A549 (cell line): ENCODE data around the gene ERH. TPM values are rescaled to one million over a fixed set of nuclear protein-coding genes. Genes with fewer than 3 reads are reported as not detected.

Source experiments
- ATAC-seq, 2 experiments: fragments of 200-7000 bp in 1 of 2; fragments of >200 bp in 1 of 2; cut with Nextera tagmentation in 1 of 2; cut with Tn5 transposase in 1 of 2; 3 replicates each; pipeline versions ENCODE4 v1.8.0 to v1.9.1; 2018 to 2020; ENCODE audit warnings: mild to moderate bottlenecking in 1 of 2, moderate library complexity in 1 of 2
- CTCF ChIA-PET: fragments of 300-600 bp; sonication (Branson Sonifier 250); formaldehyde crosslinking; extraction: SDS; loops from one replicate; lab custom pipeline; 2021; ENCODE audit warnings: antibody characterized with exemption, inconsistent platforms; lab: Yijun Ruan, JAX
- POLR2A ChIA-PET: fragments of 350-600 bp; formaldehyde crosslinking; extraction: SDS; loops from one replicate; lab custom pipeline; 2021; ENCODE audit warnings: antibody characterized with exemption, inconsistent platforms; lab: Yijun Ruan, JAX
- DNase-seq, 2 experiments: peaks; one replicate each; pipeline versions ENCODE4 v3.0.0 to v3.0.0-alpha.2; 2011 to 2016; ENCODE audit warnings: low read depth in 1 of 2, low spot score in 1 of 2
- FAIRE-seq: peaks from 2 replicates; lab custom pipeline; 2011; peaks lifted over from hg19 to GRCh38; lab: Jason Lieb, UNC
- H3K27ac ChIP-seq, 2 experiments: fragments of >200 bp; sonication (Bioruptor Twin); formaldehyde crosslinking; 3 replicates each; pipeline ENCODE4 v1.5.1; 2016 to 2017
- H3K4me1 ChIP-seq: fragments of >200 bp; sonication (Bioruptor Twin); formaldehyde crosslinking; 3 replicates; pipeline ENCODE4 v1.6.1; 2016
- H3K4me2 ChIP-seq: fragments of >200 bp; sonication (Bioruptor Twin); formaldehyde crosslinking; 3 replicates; pipeline ENCODE4 v1.6.1; 2016
- H3K4me3 ChIP-seq: fragments of >200 bp; sonication (Bioruptor Twin); formaldehyde crosslinking; 3 replicates; pipeline ENCODE4 v1.5.1; 2016
- H3K9me3 ChIP-seq: fragments of >200 bp; sonication (Bioruptor Twin); formaldehyde crosslinking; 3 replicates; pipeline ENCODE4 v1.6.1; 2016
- ATOH8 ChIP-seq: fragments of 250-450 bp; sonication (Bioruptor Pico); IDR thresholded peaks from 2 replicates; pipeline ENCODE4 v1.5.0; 2020; ENCODE audit warnings: low read depth, mild to moderate bottlenecking, moderate library complexity
- BCL3 ChIP-seq: fragments of >200 bp; sonication (Bioruptor Twin); formaldehyde crosslinking; IDR thresholded peaks from 3 replicates; pipeline ENCODE4 v1.6.1; 2016
- BHLHE40 ChIP-seq: IDR thresholded peaks from 2 replicates; pipeline ENCODE4 v1.6.1; 2012; ENCODE audit warnings: low read depth, low read length, inconsistent platforms
- CBX8 ChIP-seq: fragments of 200-600 bp; sonication (generic); IDR thresholded peaks from 2 replicates; pipeline ENCODE4 v1.6.1; 2016
- CHD2 ChIP-seq: fragments of 150-350 bp; IDR thresholded peaks from 2 replicates; pipeline ENCODE4 v1.6.1; 2014; ENCODE audit warnings: low read length; ENCODE audit not compliant: partially characterized antibody
- CTCF ChIP-seq: fragments of >200 bp; sonication (Bioruptor Twin); formaldehyde crosslinking; IDR thresholded peaks from 3 replicates; pipeline ENCODE4 v1.5.1; 2016
- EP300 ChIP-seq, 2 experiments: fragments of >200 bp; sonication (Bioruptor Twin); formaldehyde crosslinking; IDR thresholded peaks; 2 replicates in 1 of 2; 3 replicates in 1 of 2; pipeline ENCODE4 v1.6.1; 2016 to 2017
- FOXS1 ChIP-seq: fragments of 250-450 bp; sonication (Bioruptor Pico); IDR thresholded peaks from 2 replicates; pipeline ENCODE4 v1.5.0; 2020; ENCODE audit warnings: mild to moderate bottlenecking, moderate library complexity
- HOXA7 ChIP-seq: fragments of 250-450 bp; sonication (Bioruptor Pico); IDR thresholded peaks from 2 replicates; pipeline ENCODE4 v1.5.0; 2020; ENCODE audit warnings: mild to moderate bottlenecking, moderate library complexity
- HOXB13 ChIP-seq: fragments of 250-450 bp; sonication (Bioruptor Pico); IDR thresholded peaks from 2 replicates; pipeline ENCODE4 v1.5.0; 2020; ENCODE audit warnings: low read depth, mild to moderate bottlenecking, moderate library complexity
- JUN ChIP-seq, 2 experiments: fragments of >200 bp; sonication (Bioruptor Twin); formaldehyde crosslinking; IDR thresholded peaks; 2 replicates in 1 of 2; 3 replicates in 1 of 2; pipeline ENCODE4 v1.6.1; 2016 to 2017
- JUNB ChIP-seq: fragments of >200 bp; sonication (Bioruptor Twin); formaldehyde crosslinking; IDR thresholded peaks from 2 replicates; pipeline ENCODE4 v1.6.1; 2016
- KDM5A ChIP-seq: fragments of 200-600 bp; sonication (generic); IDR thresholded peaks from 2 replicates; pipeline ENCODE4 v1.6.1; 2016; ENCODE audit warnings: antibody characterized with exemption, mild to moderate bottlenecking
- MAFK ChIP-seq: fragments of 450-650 bp; IDR thresholded peaks from 2 replicates; pipeline ENCODE4 v1.6.1; 2014; ENCODE audit not compliant: partially characterized antibody
- MAZ ChIP-seq: fragments of 150-350 bp; IDR thresholded peaks from 2 replicates; pipeline ENCODE4 v1.6.1; 2014; ENCODE audit warnings: antibody characterized with exemption, low read depth, low read length, borderline replicate concordance
- NFE2L2 ChIP-seq: fragments of 150-350 bp; conservative IDR thresholded peaks from 2 replicates; pipeline ENCODE4 v1.6.1; 2014; ENCODE audit warnings: low read length
- POLR2A ChIP-seq: IDR thresholded peaks from 2 replicates; pipeline ENCODE4 v1.6.1; 2012; ENCODE audit warnings: mild to moderate bottlenecking, low read length
- RCOR1 ChIP-seq: fragments of 150-350 bp; IDR thresholded peaks from 2 replicates; pipeline ENCODE4 v1.6.1; 2014; ENCODE audit warnings: antibody characterized with exemption, low read length, low read depth
- REST ChIP-seq: fragments of 200-600 bp; sonication (generic); IDR thresholded peaks from 2 replicates; pipeline ENCODE4 v1.6.1; 2016; ENCODE audit warnings: antibody characterized with exemption, mild to moderate bottlenecking, moderate library complexity
- RNF2 ChIP-seq: fragments of 200-600 bp; sonication (generic); IDR thresholded peaks from 2 replicates; pipeline ENCODE4 v1.6.1; 2016; ENCODE audit warnings: low read depth, mild to moderate bottlenecking, antibody characterized with exemption, moderate library complexity, borderline replicate concordance
- TFCP2L1 ChIP-seq: fragments of 250-450 bp; sonication (Bioruptor Pico); IDR thresholded peaks from 2 replicates; pipeline ENCODE4 v1.5.0; 2021; ENCODE audit warnings: mild to moderate bottlenecking
- TP53 ChIP-seq: fragments of 250-450 bp; sonication (Bioruptor Pico); IDR thresholded peaks from 2 replicates; pipeline ENCODE4 v1.5.0; 2021; ENCODE audit warnings: mild to moderate bottlenecking, moderate library complexity
- USF2 ChIP-seq: fragments of 450-650 bp; IDR thresholded peaks from 2 replicates; pipeline ENCODE4 v1.6.1; 2014; ENCODE audit warnings: antibody characterized with exemption
- ZC3H11A ChIP-seq: fragments of 450-650 bp; IDR thresholded peaks from 2 replicates; pipeline ENCODE4 v1.6.1; 2014; ENCODE audit warnings: antibody characterized with exemption, mild to moderate bottlenecking
- ZFP36 ChIP-seq: fragments of 450-650 bp; IDR thresholded peaks from 2 replicates; pipeline ENCODE4 v1.6.1; 2014; ENCODE audit warnings: borderline replicate concordance; ENCODE audit not compliant: partially characterized antibody
- ZNF302 ChIP-seq: fragments of 250-450 bp; sonication (Bioruptor Pico); IDR thresholded peaks from 2 replicates; pipeline ENCODE4 v1.9.0; 2021; ENCODE audit warnings: inconsistent platforms, mild to moderate bottlenecking, moderate library complexity
- ZSCAN20 ChIP-seq: fragments of 250-450 bp; sonication (Bioruptor Pico); IDR thresholded peaks from 2 replicates; pipeline ENCODE4 v1.8.0; 2022; ENCODE audit warnings: mild to moderate bottlenecking, moderate library complexity
- WGBS: methylation state at CpG from one replicate; pipeline ENCODE4 v1.1.6; 2017; ENCODE audit errors: missing lambda C conversion rate; 5-methylcytosine and 5-hydroxymethylcytosine counted together
- polyA plus RNA-seq, 4 experiments: library from polyadenylated mRNA; depleted of rRNA in 3 of 4; stranded (reverse); fragments of >200 nt; fragmentation: RNase III in 1 of 4; extraction: RNeasy Plus Mini Kit Qiagen cat#74134 plus additional on column Dnase treatment in 1 of 4; gene quantifications; 2 replicates in 3 of 4; 3 replicates in 1 of 4; pipeline ENCODE4 v1.2.3, GENCODE V29; 2011 to 2017

Gene ERH
- polyA plus RNA-seq, 2 of the 4 experiments (the other 2 are of a cell fraction) = 377 to 562 TPM

- Histone ChIP-seq H3K27ac (no peak overlapping the region), H3K4me3 (no peak overlapping the region), H3K4me2 (no peak overlapping the region), H3K4me1 (no peaks in the 10 kb centered on the region), H3K9me3 (no peaks in the 10 kb centered on the region)
- no peak for ATAC-seq
- no peak for TF ChIP-seq JUNB
- TF ChIP-seq KDM5A = no peak
- no peak for TF ChIP-seq CHD2
- no peak for TF ChIP-seq RNF2
- TF ChIP-seq ZFP36 = no peak
- TF ChIP-seq FOXS1 = no peak
- no peak for TF ChIP-seq NFE2L2
- TF ChIP-seq CBX8 = no peak
- TF ChIP-seq MAZ = no peak
- TF ChIP-seq BCL3 = no peak
- no peak for TF ChIP-seq TP53 (CRISPR knock-in tag)
- no peak for TF ChIP-seq ATOH8
- no peak for TF ChIP-seq ZSCAN20 (CRISPR knock-in tag)
- TF ChIP-seq CTCF = no peak
- TF ChIP-seq POLR2A = no peak
- TF ChIP-seq JUN (IDR thresholded peaks at IDR 0.05) = no peak
- TF ChIP-seq HOXA7 (CRISPR knock-in tag) = no peak
- no peak for TF ChIP-seq ZNF302 (CRISPR knock-in tag)
- TF ChIP-seq BHLHE40 = no peak
- 85% methylated on average over 12 of the region's 13 CpGs for WGBS
- ChIA-PET POLR2A (no interaction called here), CTCF (interaction anchor here (0.7 kb wide), 1 partner anchor 9 kb away, joined by 3 read pairs; no protein-coding TSS in a partner anchor)
- no peak for DNase-seq
- no peak for FAIRE-seq
Observed at GRCh38 chr14:69339426-69339825, 58.7 kb downstream of the ERH start.

- CTCF ChIA-PET = interaction anchor here (0.6 to 1.9 kb wide), 9 partner anchors 7 to 208 kb away, joined by 3 to 7 read pairs (median 4); no protein-coding TSS in a partner anchor
- no peaks in the 10 kb centered on the region for H3K9me3 ChIP-seq
- no peaks in the 10 kb centered on the region for H3K4me1 ChIP-seq
- no peak for TF ChIP-seq JUNB
- TF ChIP-seq EP300 (IDR thresholded peaks at IDR 0.05) = no peak
- TF ChIP-seq HOXB13 (CRISPR knock-in tag) = no peak
- TF ChIP-seq FOXS1 = no peak
- 71% methylated on average over 5 of the region's 5 CpGs for WGBS
- FAIRE-seq (no peak), ATAC-seq (no peak), DNase-seq (no peak)
- H3K27ac ChIP-seq = no peak overlapping the region
- POLR2A ChIA-PET = no interaction called here
- no peak overlapping the region for H3K4me2 ChIP-seq
- H3K4me3 ChIP-seq = no peak overlapping the region
Observed at GRCh38 chr14:69337984-69338383, 60.1 kb downstream of the ERH start.

GRCh38 chr14:69335371-69335771, 62.7 kb downstream of the ERH start:
- POLR2A ChIA-PET = no interaction called here
- WGBS = 58% methylated on average over 6 of the region's 6 CpGs
- no peak for FAIRE-seq
- TF ChIP-seq MAFK (no peak), BCL3 (no peak), RCOR1 (no peak), ZC3H11A (no peak), TFCP2L1 (CRISPR knock-in tag) (no peak), REST (no peak), USF2 (no peak), JUNB (no peak)

More at GRCh38 chr14:69335371-69335771, 62.7 kb downstream of the ERH start:
- H3K4me1 ChIP-seq = no peaks in the 10 kb centered on the region
- DNase-seq (no peak), ATAC-seq (no peak)
- no peaks in the 10 kb centered on the region for H3K9me3 ChIP-seq
- CTCF ChIA-PET = interaction anchor here (1.9 to 2.4 kb wide), 2 partner anchors 11 to 12 kb away, joined by 7 to 9 read pairs; no protein-coding TSS in a partner anchor
- H3K4me2 ChIP-seq = no peak overlapping the region
- H3K27ac ChIP-seq = no peak overlapping the region
- H3K4me3 ChIP-seq = no peak overlapping the region
